Spleen (tissue), 7 donors: ENCODE data around the gene NAT10.
A peak's percentile ranks its signal among the peaks of the same experiment; 100 is the strongest.
"Not testable (repeated sequence)": the region's sequence is repeated elsewhere in the genome, so short reads cannot be mapped to it uniquely, and the experiment has no call there.

Experiments used
- CTCF ChIP-seq, 11 experiments: fragments of 200-600 bp in 7 of 11; fragments of 450-650 bp in 4 of 11; sonication (generic) in 4 of 11; IDR thresholded peaks in 8 of 11; conservative IDR thresholded peaks in 3 of 11; 1 replicate in 7 of 11; 2 replicates in 4 of 11; pipeline versions ENCODE4 v1.4.0 to v1.8.0; 2016 to 2021; ENCODE audit warnings: antibody characterized with exemption in 11 of 11, inconsistent platforms in 4 of 11, mild to moderate bottlenecking in 1 of 11
- POLR2A ChIP-seq, 3 donors: fragments of 450-650 bp; IDR thresholded peaks; one replicate each; pipeline ENCODE4 v1.5.1; 2017; ENCODE audit warnings: antibody characterized with exemption in 3 of 3, mild to moderate bottlenecking in 1 of 3
- POLR2AphosphoS5 ChIP-seq, 3 donors: sonication (generic); formaldehyde crosslinking; IDR thresholded peaks; one replicate each; pipeline ENCODE4 v1.5.1; 2017; ENCODE audit warnings: antibody characterized with exemption in 3 of 3
- donor health status: DM: no; HTN: no; CAD: no; lungs with moderate emphysema.
- donor health status: DM: no; HTN: no; CAD: no.
- donor health status: DM: no; HTN: no; CAD: no.

GRCh38 chr11:34094900-34095299, 10.5 kb upstream of the NAT10 start:
- not testable (repeated sequence) for TF ChIP-seq CTCF (IDR thresholded peaks at IDR 0.05 in 8 of 11, conservative IDR thresholded peaks at IDR 0.05 in 3 of 11); POLR2A (IDR thresholded peaks at IDR 0.05)
- TF ChIP-seq POLR2AphosphoS5 (IDR thresholded peaks at IDR 0.05) = peak in 1 of 3 donors; percentile 24
